Globus pallidus (tissue), 1 donor: ENCODE results near the gene SLC6A6.

Experiments
- DNase-seq: peaks from one replicate; pipeline ENCODE4 v3.0.0-alpha.2; 2015; ENCODE audit warnings: low spot score

SLC6A6 gene

DNA sequence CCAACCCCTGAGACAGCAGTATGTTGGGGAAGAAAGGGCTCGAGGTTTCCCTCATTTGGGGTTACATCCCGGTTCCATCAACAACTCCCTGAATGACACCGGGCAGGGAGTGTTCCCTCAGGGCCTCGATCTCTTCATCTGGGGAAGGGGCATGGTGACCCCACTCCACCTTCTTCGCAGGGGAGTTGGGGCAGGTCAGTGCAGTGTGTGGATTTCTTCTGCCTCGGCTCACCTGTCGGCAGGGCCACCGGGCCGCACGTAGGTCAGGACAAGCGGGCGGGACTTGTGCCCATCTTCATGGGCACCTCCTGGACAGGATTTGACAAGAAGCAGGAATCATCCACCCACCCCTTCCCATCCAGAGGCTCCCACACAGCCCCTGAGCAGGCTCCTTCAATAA, 120.4 kb downstream of the SLC6A6 start:
- DNase-seq: no peak

DNA sequence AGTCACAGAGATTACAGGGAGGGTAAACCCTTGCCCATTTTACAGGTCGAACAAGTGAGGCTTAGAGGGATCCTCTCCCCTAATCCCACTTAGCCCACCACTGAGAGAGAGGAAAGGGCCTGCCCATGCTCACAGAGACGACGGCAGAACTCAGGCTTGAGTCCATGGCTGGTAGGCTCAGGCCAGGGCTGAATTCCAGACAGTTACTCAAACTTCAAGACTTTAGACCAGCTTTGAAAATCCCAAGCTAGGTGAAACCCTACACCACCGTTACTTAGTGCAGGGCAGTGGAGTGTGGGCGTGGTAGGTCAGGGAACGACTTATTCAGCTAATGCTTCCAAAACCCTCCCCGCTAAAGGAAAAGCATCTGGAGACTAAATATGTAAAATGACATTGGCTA, 121.4 kb downstream of the SLC6A6 start:
- DNase-seq: no peak

GRCh38 chr3:14524311-14524711, 121.9 kb downstream of the SLC6A6 start:
- DNase-seq: no peak

DNA sequence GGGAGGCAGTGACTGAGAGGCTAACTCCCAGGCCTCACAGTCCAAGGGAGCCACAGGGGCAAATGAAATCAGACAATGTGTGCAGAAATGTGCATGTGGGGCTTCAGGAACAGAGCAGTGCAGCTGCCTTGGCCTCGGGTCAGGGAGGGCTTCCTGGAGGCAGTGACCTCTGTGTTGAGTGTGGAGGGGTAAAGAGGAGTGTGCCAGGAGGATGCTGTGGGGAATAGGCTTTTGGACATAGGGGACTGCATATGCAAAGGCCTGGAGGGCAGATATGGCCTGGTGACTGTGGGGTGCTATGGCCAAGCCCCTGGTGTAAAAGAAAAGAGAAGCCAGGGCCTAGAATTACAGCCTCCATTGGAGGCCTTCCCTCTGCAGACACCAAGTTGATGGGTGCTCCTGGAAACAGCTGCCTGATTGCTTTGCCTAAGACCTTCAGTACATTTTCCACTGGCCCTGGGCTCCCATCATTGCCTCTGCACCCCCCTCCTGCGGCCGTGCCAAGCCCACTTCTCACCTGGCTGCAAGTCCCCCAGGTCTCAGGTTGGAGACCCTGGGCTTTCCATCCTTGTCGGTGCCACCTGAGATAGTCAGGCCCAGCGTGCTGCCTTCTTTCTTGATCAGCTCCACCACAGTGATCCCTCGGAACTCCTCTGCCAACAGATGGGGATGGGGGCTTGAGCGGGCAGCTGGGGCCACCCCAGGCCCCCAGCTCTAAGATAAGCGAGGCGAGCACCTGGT, 122.7 kb downstream of the SLC6A6 start:
- DNase-seq: no peak

DNA sequence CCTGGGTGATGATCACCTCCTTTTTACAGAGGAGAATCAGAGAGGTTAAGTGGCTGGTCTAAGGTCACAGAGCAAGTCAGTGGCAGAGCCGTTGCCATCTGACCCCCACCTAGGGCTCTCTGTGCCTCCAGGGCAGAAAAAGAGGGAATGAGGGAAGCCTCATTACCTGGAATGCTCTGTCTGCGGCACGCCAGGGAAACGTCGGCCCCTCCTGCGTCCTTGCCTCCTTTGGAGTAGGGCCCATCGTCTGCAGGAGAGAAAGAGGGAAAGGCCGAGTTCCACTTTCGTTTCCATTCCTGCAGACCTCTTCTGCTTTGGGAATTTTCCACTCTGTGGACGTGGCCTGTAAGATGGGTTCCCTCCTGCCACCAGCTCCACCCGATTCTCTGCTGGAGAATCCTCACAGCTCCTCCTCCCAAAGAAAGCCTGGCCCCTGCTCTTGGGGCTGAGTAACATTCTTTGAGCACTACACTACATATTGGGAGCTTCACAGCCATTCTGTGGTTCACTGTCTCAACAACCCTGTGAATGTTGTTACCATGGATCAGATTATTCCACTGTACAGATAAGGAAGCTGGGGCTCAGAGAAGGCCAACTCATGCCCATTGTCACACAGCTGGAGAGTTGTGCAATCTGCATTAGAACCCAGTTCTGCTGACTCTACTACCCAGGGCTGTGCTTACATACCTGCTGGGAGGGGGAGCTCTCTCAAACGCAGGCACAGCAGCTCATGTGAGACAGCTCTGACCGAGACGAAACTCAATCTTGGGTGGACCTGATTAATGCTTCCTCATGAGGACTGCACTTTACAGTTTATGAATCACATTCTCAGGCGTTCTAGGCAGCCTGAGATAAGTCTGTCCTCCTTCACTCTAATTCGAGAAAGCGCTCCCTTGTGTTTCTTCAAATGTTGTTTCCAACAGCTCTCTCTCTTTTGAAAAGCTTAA, 123.6 kb downstream of the SLC6A6 start:
- DNase-seq: no peak

DNA sequence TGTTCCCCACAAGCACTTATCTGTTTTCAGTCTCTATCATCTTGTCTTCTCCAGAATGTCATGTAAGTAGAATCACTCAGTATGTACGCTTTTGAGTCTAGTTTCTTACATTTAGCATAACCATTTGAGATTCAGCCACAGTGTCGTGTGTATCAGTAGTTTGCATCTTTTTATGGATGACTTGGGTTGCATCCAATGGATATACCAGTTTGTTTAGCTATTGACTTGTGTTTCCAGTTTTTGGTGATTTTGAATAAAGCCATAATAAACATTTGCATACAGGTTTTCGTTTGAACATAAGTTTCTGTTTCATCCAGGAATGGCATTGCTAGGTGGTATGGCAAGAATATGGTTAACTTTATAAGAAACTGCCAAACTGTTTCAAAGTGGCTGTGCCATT, 125.7 kb downstream of the SLC6A6 start:
- no peak for DNase-seq

GRCh38 chr3:14531856-14532395, 129.5 kb downstream of the SLC6A6 start:
- no peak for DNase-seq

- no peak for DNase-seq
Measured at GRCh38 chr3:14532691-14533456, 130.5 kb downstream of the SLC6A6 start.

DNA sequence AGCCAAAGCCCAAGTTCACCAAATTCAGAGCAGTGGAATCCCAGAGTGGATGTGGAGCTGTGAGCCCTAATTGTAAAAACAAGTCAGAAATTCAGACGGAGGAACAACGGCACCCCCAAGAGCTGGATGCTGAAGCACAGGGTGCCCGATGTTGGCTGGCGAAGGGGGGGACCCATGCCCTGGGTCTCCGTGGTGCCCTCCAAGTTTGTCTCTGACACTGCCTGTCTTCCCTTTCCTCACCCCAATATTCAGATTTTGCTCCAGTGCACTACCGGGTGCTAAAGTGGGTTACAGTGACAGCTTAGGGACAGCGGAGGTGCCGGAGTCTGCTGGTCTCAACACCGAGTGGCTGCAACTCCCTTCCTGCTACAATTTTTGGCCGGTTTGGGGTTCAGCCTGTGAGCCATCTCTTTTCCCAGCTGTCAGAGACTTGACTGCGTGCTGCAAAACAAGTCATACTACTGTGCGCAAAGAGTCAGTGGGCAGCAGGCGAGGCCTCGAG, 131.1 kb downstream of the SLC6A6 start:
- DNase-seq: no peak

GRCh38 chr3:14534516-14535191, 132.2 kb downstream of the SLC6A6 start:
- no peak for DNase-seq

DNA sequence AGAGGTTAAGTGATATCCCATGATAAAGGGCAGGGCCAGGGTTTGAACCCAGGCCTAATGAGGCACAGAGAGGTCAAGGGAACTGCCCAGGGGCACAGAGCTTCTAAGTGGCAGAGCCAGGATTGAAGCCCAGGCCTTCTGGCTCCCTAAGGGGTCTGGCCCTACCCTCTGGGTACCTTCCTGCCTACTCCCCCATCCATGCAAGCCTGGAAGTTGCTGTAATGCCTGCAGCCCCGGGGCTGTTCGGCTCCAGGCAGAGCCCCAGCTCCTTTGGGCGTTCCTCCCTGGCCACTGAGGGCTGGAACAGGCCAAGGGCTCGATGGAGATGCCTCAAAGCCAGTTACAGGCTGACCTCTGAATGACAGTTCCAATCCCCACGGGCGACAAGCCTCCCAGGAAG, 133.2 kb downstream of the SLC6A6 start:
- DNase-seq: no peak

- DNase-seq: no peak
Measured at GRCh38 chr3:14536055-14536815, 133.8 kb downstream of the SLC6A6 start.

- no peak for DNase-seq
Measured at GRCh38 chr3:14536837-14537589, 134.6 kb downstream of the SLC6A6 start.

DNA sequence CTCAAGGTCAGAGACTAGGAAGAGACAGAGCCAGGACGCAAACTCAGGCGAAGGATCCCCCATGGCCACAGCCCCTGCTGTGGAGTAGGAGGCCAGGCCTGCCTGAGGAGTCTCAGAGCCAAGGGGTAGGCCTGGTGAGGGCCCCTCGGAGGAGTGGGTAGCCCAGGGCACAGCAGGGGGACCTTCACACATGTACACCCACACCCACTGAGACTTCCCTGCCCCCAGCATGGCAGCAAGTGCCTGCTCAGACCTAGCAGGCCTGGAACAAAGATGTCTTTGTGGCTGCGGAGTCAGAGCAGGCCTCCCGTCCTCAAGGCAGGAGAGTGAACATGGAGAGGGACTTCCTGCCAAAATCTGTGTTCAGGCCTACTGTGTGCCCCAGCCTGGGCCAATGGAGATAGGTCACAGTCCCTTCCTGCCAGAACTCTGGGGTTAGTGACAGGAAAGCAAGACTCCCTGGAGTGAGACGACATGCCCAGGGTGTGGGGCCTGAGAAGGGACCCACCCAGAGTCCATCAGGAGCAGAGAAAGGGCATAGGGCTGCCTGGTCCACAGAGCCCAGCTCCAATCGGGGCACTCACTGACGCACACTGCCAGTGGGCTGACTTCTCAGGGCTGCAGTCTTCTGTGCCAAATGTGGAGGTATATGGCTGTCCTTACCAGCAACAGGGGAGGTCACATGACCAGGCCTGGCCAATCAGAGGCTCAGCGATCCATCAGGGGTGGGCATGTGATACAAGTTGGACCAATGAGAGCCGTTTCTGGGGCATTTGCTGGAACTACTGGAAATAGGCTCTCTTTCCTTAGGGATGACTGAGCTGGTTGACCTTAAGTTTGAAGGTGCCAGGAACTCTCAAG, 135.4 kb downstream of the SLC6A6 start:
- no peak for DNase-seq

- no peak for DNase-seq
Measured at GRCh38 chr3:14538451-14539088, 136.2 kb downstream of the SLC6A6 start.
